ENCODE data around the gene SLC35F3. TPM values are rescaled to one million over a fixed set of nuclear protein-coding genes. Genes with fewer than 3 reads are reported as not detected.

The SLC35F3 gene
- total and polyA plus RNA-seq, 9 of the 15 experiments (the other 6 are each of a cell fraction or from before 2014, with no cell fraction given), result 0.04 to 0.07 (median 0.04) TPM; not detected in 6

GRCh38 chr1:234309243-234309597 is 404.7 kb downstream of the SLC35F3 start (continued):
- TF ChIP-seq PHTF2 (CRISPR knock-in tag; IDR thresholded peaks at IDR 0.05) (no peak), PRPF4 (IDR thresholded peaks at IDR 0.05; ENCODE audit: insufficient read depth, low read depth, low read length, poor library complexity, severe bottlenecking) (no peak)

GRCh38 chr1:234309598-234310459 is 405.4 kb downstream of the SLC35F3 start:
- no peak overlapping the region for H3K4me3 ChIP-seq
- H3K4me2 ChIP-seq (ENCODE audit: insufficient read depth, low read length), result peak overlapping the region; percentile 42
- peak; percentile 80 to 88 (median 84) for DNase-seq (ENCODE audit: extremely low read depth in 1 of 4, low spot score in 3 of 4)
- POLR2A ChIA-PET, result interaction anchor here (0.5 to 1.2 kb wide), 4 partner anchors 15 to 749 kb away, joined by 3 to 5 read pairs (median 3); no protein-coding TSS in a partner anchor
- 2% methylated on average over 25 of the region's 26 CpGs for WGBS (ENCODE audit: insufficient coverage, low coverage, missing lambda C conversion rate)
- H3K27ac ChIP-seq (ENCODE audit: extremely low read depth, low read depth, low read length), result no peak overlapping the region
- ATAC-seq, result peak; percentile 96
- H3K4me1 ChIP-seq (replicated peaks in 1 of 2; ENCODE audit: control insufficient read depth in 2 of 2, insufficient read depth in 2 of 2, low read length in 2 of 2), result peaks cover 2 to 3% of the 10 kb centered on the region in 2 experiments; a peak in 2 of 5 replicates
- BruUV-seq (replicated peaks), result no TSS peak
- FAIRE-seq, result peak; percentile 91
- no peaks in the 10 kb centered on the region for H3K9me3 ChIP-seq (replicated peaks; ENCODE audit: control insufficient read depth, insufficient read depth, low read depth, low read length)
- H3K9me1 ChIP-seq (ENCODE audit: control insufficient read depth, insufficient read depth, low read length), result no peaks in the 10 kb centered on the region
- peak overlapping the region in 1 of 2 experiments; percentile 41; a peak in 1 of 4 replicates for H3K9ac ChIP-seq (ENCODE audit: insufficient read depth in 1 of 2, low read depth in 2 of 2, low read length in 2 of 2)
- no peaks in the 10 kb centered on the region for H3K36me3 ChIP-seq (ENCODE audit: control insufficient read depth, insufficient read depth, low read length)
- peaks cover 33 to 52% of the 10 kb centered on the region in 2 experiments for H3K27me3 ChIP-seq (ENCODE audit: control insufficient read depth in 2 of 2, insufficient read depth in 2 of 2, low read length in 2 of 2)
- CTCF ChIA-PET (ENCODE audit: low intra/inter-chr PET ratio), result interaction anchor here (0.5 to 2.2 kb wide), 6 partner anchors 63 to 1006 kb away, joined by 3 to 18 read pairs (median 6); no protein-coding TSS in a partner anchor
- in situ Hi-C loops (cut with MboI), result no loop called here
- peak overlapping the region; percentile 69 for H2AFZ ChIP-seq (ENCODE audit: low read depth, low read length)
- intact Hi-C loops (cut with micrococcal nuclease), result loop anchor here (1.0 to 10.0 kb wide), 6 partner anchors 95 to 1005 kb away; no protein-coding TSS in a partner anchor
- no peaks in the 10 kb centered on the region for H3K79me2 ChIP-seq (ENCODE audit: control insufficient read depth, insufficient read depth, low read length)
- H4K20me1 ChIP-seq (replicated peaks; ENCODE audit: control insufficient read depth, insufficient read depth, low read length), result peaks cover 3% of the 10 kb centered on the region; the same call in 1 of the 2 replicates
- TF ChIP-seq TEAD1 (CRISPR knock-in tag; IDR thresholded peaks at IDR 0.05) (0 out of 4 replicates have a peak, but pooled peaks of 1 of the 2 experiments have one; percentile 48), ETV1 (tag; conservative IDR thresholded peaks at IDR 0.05; ENCODE audit: low read depth) (0 out of 2 replicates have a peak, but pooled peaks have one; percentile 8), KDM2B (CRISPR knock-in tag; IDR thresholded peaks at IDR 0.05) (no peak), MAFK (IDR thresholded peaks at IDR 0.05; ENCODE audit: low read length) (0 out of 2 replicates have a peak, but pooled peaks have one; percentile 20), RCOR1 (IDR thresholded peaks at IDR 0.05; ENCODE audit: borderline replicate concordance in 1 of 2, low read depth in 2 of 2, low read length in 2 of 2) (0 out of 4 replicates have a peak, but pooled peaks of 1 of the 2 experiments have one; percentile 24), LCOR (CRISPR knock-in tag; IDR thresholded peaks at IDR 0.05) (peak; percentile 51; the same call in 1 of the 2 replicates), BHLHE40 (IDR thresholded peaks at IDR 0.05; ENCODE audit: low read length) (peak; percentile 44; the same call in 1 of the 2 replicates), PKNOX1 (IDR thresholded peaks at IDR 0.05) (peak; percentile 68), ATF1 (CRISPR knock-in tag; IDR thresholded peaks at IDR 0.05) (peak; percentile 54), ATF1 (tag; IDR thresholded peaks at IDR 0.05) (peak; percentile 75), RUNX1 (IDR thresholded peaks at IDR 0.05; ENCODE audit: low read depth) (no peak), ATF7 (IDR thresholded peaks at IDR 0.05) (0 out of 2 replicates have a peak, but pooled peaks have one; percentile 71), CREM (IDR thresholded peaks at IDR 0.05; ENCODE audit: low read depth) (peak; percentile 94), RAD21 (CRISPR knock-in tag; conservative IDR thresholded peaks at IDR 0.05 in 1 of 2, IDR thresholded peaks at IDR 0.05 in 1 of 2) (peak; percentile 74 to 84)
- TF ChIP-seq, protein P1, sequence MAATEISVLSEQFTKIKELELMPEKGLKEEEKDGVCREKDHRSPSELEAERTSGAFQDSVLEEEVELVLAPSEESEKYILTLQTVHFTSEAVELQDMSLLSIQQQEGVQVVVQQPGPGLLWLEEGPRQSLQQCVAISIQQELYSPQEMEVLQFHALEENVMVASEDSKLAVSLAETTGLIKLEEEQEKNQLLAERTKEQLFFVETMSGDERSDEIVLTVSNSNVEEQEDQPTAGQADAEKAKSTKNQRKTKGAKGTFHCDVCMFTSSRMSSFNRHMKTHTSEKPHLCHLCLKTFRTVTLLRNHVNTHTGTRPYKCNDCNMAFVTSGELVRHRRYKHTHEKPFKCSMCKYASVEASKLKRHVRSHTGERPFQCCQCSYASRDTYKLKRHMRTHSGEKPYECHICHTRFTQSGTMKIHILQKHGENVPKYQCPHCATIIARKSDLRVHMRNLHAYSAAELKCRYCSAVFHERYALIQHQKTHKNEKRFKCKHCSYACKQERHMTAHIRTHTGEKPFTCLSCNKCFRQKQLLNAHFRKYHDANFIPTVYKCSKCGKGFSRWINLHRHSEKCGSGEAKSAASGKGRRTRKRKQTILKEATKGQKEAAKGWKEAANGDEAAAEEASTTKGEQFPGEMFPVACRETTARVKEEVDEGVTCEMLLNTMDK (IDR thresholded peaks at IDR 0.05; ENCODE audit: borderline replicate concordance, insufficient read depth, low read depth, low read length, poor library complexity, severe bottlenecking), result peak; percentile 57

Measured in K562 (cell line).